Measurements from ENCODE around the gene GATAD2B.

- TF ChIP-seq CTCF (conservative IDR thresholded peaks at IDR 0.05 in 1 of 2, IDR thresholded peaks at IDR 0.05 in 1 of 2; ENCODE audit: low read depth in 1 of 2, low read length in 2 of 2) (no peak), EZH2 (IDR thresholded peaks at IDR 0.05; ENCODE audit: low read length, missing control alignments) (no peak)
Measured at GRCh38 chr1:153951183-153951582, 28.4 kb upstream of the GATAD2B start.

All from fibroblast of lung (primary cell).